Heart left ventricle (tissue), 13 donors: ENCODE results near the gene DYNLRB2.

ENCODE experiments used
- CTCF ChIP-seq, 12 donors: fragments of 200-600 bp; sonication (generic) in 4 of 12; IDR thresholded peaks; one replicate each; pipeline versions ENCODE4 v1.5.0 to v1.8.0; 2018 to 2022; ENCODE audit warnings: antibody characterized with exemption in 12 of 12, mild to moderate bottlenecking in 5 of 12
- POLR2A ChIP-seq, 2 donors: fragments of 450-650 bp; IDR thresholded peaks; one replicate each; pipeline ENCODE4 v1.6.1; 2017; ENCODE audit warnings: antibody characterized with exemption in 2 of 2, mild to moderate bottlenecking in 2 of 2, moderate library complexity in 2 of 2
- donor health status: ischemic (EF 13 %, LVEDD 7.1; RV severe dilation, severe dysfunction).
- donor health status: DM: no; HTN: yes; CAD: no.
- donor health status: DM: no; HTN: no; CAD: no.
- donor health status: ischemic (EF 25% LVEDD 6.9; RV normal size, moderate dysfunction).
- donor health status: ischemic (EF 25% LVEDD 5.7; RV mildly dilated, moderate dysfunction).
- donor health status: ischemic (EF 35%, LVEDD 5.7; RV mildly dilated, moderate dysfunction).
- donor health status: nonischemic (EF 11% LVEDD 7.7; RV severe dilation, severe dysfunction).
- donor health status: DM: yes; HTN: yes; CAD: no.
- donor health status: PGD.
- donor health status: ischemic (EF 29% LVEDD 5.4; RV normal size, mild dysfunction).
- donor health status: nonischemic (EF 23%, LVEDD 6.1; RV moderate dilation, normal function).

- TF ChIP-seq CTCF (IDR thresholded peaks at IDR 0.05) (no peak), POLR2A (IDR thresholded peaks at IDR 0.05) (no peak)
Observed at GRCh38 chr16:80543162-80543561, 2.4 kb downstream of the DYNLRB2 start.
